ENCODE data around the gene KDM3B. TPM values are rescaled to one million over a fixed set of nuclear protein-coding genes. Genes with fewer than 3 reads are reported as not detected.

The KDM3B gene
- polyA plus RNA-seq, 2 of the 4 experiments (the other 2 are of a cell fraction), result 38.1 to 52.5 TPM

DNA sequence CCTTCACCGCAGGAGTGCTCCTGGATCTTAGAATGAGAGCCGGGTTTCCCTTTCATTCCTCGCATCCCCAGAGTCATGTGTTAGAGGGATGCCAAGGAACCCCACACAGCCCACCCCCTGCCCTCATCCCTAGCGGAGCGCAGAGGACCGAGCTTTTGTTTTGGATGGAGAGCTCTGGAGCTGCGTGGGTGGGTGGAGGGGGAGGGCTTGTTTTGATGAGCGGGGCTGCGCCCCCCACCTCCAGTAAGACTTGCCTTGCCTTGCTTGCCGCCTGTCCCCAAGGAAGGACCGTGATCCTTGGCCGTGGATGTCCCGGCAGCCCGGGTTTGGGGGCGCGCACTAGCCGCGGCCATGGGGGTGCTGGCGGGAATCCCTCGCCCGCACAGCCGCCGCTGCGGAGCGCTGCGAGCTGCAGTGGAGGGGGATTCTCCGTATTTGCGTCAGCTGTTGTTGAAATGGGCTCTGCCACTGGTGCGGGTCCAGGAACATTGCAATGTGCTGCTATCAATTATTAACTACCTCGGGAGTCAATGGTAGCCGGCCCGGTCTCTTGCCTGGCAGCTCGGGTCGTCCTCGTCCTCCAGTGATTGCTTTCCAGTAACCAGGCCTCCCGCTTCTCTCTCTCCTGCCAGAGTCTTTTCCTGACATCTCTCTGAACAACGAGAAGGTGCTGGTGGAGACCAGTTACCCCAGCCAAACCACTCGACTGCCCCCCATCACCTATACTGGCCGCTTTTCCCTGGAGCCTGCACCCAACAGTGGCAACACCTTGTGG lies 113.8 kb downstream of the KDM3B start:
- ATAC-seq (no peak), DNase-seq (ENCODE audit: low read depth in 1 of 2, low spot score in 1 of 2) (peak in 1 of 2 experiments; percentile 47), FAIRE-seq (no peak)
- no peak overlapping the region for H3K27ac ChIP-seq
- ChIA-PET POLR2A (interaction anchor here (0.6 to 3.0 kb wide), 9 partner anchors 12 to 796 kb away, joined by 3 to 34 read pairs (median 4); partner anchors contain the start of genes CDC23 and HSPA9), CTCF (interaction anchor here (0.6 to 14.7 kb wide), 4 partner anchors 16 to 303 kb away, joined by 3 to 199 read pairs (median 65); no protein-coding TSS in a partner anchor)
- TF ChIP-seq HOXB5 (CRISPR knock-in tag; IDR thresholded peaks at IDR 0.05) (peak; percentile 17; the same call in 1 of the 2 replicates), HOXA7 (CRISPR knock-in tag; IDR thresholded peaks at IDR 0.05) (peak; percentile 96), RARB (CRISPR knock-in tag; IDR thresholded peaks at IDR 0.05) (peak; percentile 14; the same call in 1 of the 2 replicates), REST (IDR thresholded peaks at IDR 0.05) (no peak), EHF (CRISPR knock-in tag; IDR thresholded peaks at IDR 0.05) (0 out of 2 replicates have a peak, but pooled peaks have one; percentile 8), PHF8 (IDR thresholded peaks at IDR 0.05; ENCODE audit: borderline replicate concordance, low read depth) (peak; percentile 12; the same call in 1 of the 2 replicates), JUNB (IDR thresholded peaks at IDR 0.05) (no peak), POLR2AphosphoS2 (conservative IDR thresholded peaks at IDR 0.05; ENCODE audit: low read length) (peak; percentile 69; the same call in 1 of the 2 replicates), FOSB (CRISPR knock-in tag; IDR thresholded peaks at IDR 0.05) (peak; percentile 78; the same call in 1 of the 2 replicates), MAZ (IDR thresholded peaks at IDR 0.05; ENCODE audit: borderline replicate concordance, low read depth, low read length) (no peak), TFCP2L1 (CRISPR knock-in tag; IDR thresholded peaks at IDR 0.05) (peak; percentile 79), TP53 (CRISPR knock-in tag; IDR thresholded peaks at IDR 0.05) (peak; percentile 33; the same call in 1 of the 2 replicates), ZNF302 (CRISPR knock-in tag; IDR thresholded peaks at IDR 0.05) (no peak), ZSCAN20 (CRISPR knock-in tag; IDR thresholded peaks at IDR 0.05) (0 out of 2 replicates have a peak, but pooled peaks have one; percentile 53)
- TF ChIP-seq, protein P1, sequence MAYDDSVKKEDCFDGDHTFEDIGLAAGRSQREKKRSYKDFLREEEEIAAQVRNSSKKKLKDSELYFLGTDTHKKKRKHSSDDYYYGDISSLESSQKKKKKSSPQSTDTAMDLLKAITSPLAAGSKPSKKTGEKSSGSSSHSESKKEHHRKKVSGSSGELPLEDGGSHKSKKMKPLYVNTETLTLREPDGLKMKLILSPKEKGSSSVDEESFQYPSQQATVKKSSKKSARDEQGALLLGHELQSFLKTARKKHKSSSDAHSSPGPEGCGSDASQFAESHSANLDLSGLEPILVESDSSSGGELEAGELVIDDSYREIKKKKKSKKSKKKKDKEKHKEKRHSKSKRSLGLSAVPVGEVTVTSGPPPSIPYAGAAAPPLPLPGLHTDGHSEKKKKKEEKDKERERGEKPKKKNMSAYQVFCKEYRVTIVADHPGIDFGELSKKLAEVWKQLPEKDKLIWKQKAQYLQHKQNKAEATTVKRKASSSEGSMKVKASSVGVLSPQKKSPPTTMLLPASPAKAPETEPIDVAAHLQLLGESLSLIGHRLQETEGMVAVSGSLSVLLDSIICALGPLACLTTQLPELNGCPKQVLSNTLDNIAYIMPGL (CRISPR knock-in tag; IDR thresholded peaks at IDR 0.05; ENCODE audit: borderline replicate concordance), result peak; percentile 64; the same call in 1 of the 2 replicates
- H3K9me3 ChIP-seq, result no peaks in the 10 kb centered on the region
- H3K4me1 ChIP-seq, result peaks cover 12% of the 10 kb centered on the region
- 79% methylated on average over 34 of the region's 39 CpGs for WGBS (ENCODE audit: missing lambda C conversion rate)
- H3K4me3 ChIP-seq, result peak overlapping the region; percentile 66; the same call in 2 of the 3 replicates
- peak overlapping the region; percentile 95 for H3K4me2 ChIP-seq

DNA sequence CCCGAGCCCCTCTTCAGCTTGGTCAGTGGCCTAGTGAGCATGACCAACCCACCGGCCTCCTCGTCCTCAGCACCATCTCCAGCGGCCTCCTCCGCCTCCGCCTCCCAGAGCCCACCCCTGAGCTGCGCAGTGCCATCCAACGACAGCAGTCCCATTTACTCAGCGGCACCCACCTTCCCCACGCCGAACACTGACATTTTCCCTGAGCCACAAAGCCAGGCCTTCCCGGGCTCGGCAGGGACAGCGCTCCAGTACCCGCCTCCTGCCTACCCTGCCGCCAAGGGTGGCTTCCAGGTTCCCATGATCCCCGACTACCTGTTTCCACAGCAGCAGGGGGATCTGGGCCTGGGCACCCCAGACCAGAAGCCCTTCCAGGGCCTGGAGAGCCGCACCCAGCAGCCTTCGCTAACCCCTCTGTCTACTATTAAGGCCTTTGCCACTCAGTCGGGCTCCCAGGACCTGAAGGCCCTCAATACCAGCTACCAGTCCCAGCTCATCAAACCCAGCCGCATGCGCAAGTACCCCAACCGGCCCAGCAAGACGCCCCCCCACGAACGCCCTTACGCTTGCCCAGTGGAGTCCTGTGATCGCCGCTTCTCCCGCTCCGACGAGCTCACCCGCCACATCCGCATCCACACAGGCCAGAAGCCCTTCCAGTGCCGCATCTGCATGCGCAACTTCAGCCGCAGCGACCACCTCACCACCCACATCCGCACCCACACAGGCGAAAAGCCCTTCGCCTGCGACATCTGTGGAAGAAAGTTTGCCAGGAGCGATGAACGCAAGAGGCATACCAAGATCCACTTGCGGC lies 114.6 kb downstream of the KDM3B start:
- ATAC-seq (no peak), DNase-seq (ENCODE audit: low read depth in 1 of 2, low spot score in 1 of 2) (peak in 1 of 2 experiments; percentile 48), FAIRE-seq (no peak)
- no peak overlapping the region for H3K4me2 ChIP-seq
- peaks cover 12% of the 10 kb centered on the region for H3K4me1 ChIP-seq
- ChIA-PET POLR2A (no interaction called here), CTCF (interaction anchor here (0.6 to 14.7 kb wide), 3 partner anchors 17 to 165 kb away, joined by 3 to 199 read pairs (median 125); no protein-coding TSS in a partner anchor)
- no peaks in the 10 kb centered on the region for H3K9me3 ChIP-seq
- peak; percentile 18; the same call in 1 of the 2 replicates for TF ChIP-seq REST (IDR thresholded peaks at IDR 0.05)
- TF ChIP-seq, protein P2, sequence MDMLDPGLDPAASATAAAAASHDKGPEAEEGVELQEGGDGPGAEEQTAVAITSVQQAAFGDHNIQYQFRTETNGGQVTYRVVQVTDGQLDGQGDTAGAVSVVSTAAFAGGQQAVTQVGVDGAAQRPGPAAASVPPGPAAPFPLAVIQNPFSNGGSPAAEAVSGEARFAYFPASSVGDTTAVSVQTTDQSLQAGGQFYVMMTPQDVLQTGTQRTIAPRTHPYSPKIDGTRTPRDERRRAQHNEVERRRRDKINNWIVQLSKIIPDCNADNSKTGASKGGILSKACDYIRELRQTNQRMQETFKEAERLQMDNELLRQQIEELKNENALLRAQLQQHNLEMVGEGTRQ (IDR thresholded peaks at IDR 0.05), result peak; percentile 44
- no peak for TF ChIP-seq HEYL (CRISPR knock-in tag; IDR thresholded peaks at IDR 0.05)
- TF ChIP-seq HOXB5 (CRISPR knock-in tag; IDR thresholded peaks at IDR 0.05), result no peak
- 0 out of 2 replicates have a peak, but pooled peaks have one; percentile 39 for TF ChIP-seq MAZ (IDR thresholded peaks at IDR 0.05; ENCODE audit: borderline replicate concordance, low read depth, low read length)
- TF ChIP-seq ZNF302 (CRISPR knock-in tag; IDR thresholded peaks at IDR 0.05), result no peak
- no peak for TF ChIP-seq HDAC2 (IDR thresholded peaks at IDR 0.05)
- WGBS (ENCODE audit: missing lambda C conversion rate), result 97% methylated on average over 45 of the region's 45 CpGs
- no peak overlapping the region for H3K4me3 ChIP-seq
- no peak overlapping the region for H3K27ac ChIP-seq
